GM18519 (cell line): ENCODE measurements around the gene ZNF732.
"Not testable (repeated sequence)": the region's sequence is repeated elsewhere in the genome, so short reads cannot be mapped to it uniquely, and the experiment has no call there.

ENCODE experiments used
- ATAC-seq: cut with Tn5 transposase; IDR thresholded peaks from one replicate; pipeline ENCODE4 v1.9.1; 2021; ENCODE audit warnings: mild to moderate bottlenecking, moderate library complexity; ENCODE audit not compliant: unreplicated experiment, low FRiP score

The ZNF732 gene

DNA sequence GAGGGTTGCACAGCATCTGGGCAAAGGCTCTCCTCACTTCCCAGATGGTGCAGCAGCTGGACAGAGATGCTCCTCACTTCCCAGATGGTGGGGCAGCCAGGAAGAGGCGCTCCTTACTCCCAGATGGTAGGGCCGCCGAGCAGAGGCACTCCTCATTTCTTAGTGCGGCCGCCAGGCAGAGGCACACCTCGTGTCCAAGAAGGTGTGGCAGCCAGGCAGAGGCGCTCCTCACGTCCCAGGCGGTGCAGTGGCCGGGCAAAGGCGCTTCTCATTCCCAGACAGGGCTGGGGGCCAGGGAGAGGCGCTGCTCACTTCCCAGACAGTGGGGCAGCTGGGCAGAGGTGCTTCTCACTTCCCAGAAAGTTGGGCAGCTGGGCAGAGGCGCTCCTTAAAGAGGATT lies 48.8 kb downstream of the ZNF732 start:
- ATAC-seq, result no peak

DNA sequence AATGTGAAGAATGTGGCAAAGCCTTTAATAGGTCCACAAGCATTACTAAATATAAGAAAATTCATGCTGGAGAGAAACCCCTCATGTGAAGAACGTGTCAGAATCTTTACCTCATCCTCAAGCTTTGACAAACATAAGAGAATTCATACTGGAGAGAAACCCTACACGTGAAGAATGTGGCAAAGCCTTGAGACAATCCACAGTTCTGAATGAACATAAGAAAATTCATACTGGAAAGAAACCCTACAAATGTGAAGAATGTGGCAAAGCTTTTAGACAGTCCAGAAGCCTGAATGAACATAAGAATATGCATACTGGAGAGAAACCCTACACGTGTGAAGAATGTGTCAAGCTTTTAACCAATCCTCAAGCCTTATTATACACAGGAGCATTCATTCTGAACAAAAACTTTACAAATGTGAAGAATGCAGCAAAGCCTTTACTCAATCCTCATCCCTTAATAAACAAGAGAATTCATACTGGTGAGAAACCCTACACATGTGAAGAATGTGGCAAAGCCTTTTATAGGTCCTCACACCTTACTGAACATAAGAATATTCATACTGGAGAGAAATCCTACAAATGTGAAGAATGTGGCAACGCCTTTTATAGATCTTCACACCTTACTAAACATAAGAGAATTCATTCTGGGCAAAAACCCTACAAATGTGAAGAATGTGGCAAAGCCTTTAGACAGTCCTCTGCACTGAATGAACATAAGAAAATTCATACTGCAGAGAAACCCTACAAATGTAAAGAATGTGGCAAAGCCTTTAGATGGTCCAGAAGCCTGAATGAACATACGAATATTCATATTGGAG lies 51.1 kb downstream of the ZNF732 start:
- no peak for ATAC-seq

DNA sequence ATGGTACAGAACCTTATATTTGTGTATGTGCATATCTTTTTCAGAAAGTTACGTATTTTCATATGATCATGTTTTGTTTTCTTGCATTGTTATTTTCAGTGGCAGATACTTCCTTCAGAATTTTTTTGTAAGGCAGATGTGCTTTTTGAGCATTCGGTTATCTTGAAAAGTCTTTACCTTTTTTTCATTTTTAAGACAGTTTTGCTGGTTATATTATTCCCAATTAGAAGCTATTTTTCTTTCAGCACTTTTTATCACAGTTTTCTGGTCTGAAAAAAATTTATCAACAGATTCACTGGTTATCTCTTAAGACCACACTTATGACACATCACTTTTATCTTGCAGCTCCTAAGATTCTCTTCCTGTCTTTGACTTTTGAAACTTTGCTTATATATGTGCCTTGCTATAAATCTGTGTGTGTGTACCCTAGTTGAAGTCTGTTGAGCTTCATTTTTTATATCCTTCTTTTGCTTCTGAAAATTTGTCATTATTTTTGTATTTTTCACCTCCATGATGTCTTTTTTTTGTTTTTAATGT lies 53.1 kb downstream of the ZNF732 start:
- ATAC-seq, result no peak

DNA sequence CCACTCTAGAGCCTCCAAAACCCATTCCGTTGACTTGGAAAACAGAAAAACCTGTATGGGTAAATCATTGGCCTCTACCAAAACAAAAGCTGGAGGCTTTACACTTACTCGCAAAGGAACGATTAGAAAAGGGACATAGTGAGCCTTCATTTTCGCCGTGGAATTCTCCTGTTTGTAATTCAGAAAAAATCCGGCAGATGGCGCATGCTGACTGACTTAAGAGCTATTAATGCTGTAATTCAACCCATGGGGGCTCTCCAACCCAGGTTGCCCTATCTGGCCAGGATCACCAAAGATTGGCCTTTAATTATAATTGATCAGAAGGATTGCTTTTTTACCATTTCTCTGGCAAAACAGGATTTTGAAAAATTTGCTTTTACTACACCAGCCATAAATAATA lies 60.8 kb downstream of the ZNF732 start:
- ATAC-seq, result no peak

DNA sequence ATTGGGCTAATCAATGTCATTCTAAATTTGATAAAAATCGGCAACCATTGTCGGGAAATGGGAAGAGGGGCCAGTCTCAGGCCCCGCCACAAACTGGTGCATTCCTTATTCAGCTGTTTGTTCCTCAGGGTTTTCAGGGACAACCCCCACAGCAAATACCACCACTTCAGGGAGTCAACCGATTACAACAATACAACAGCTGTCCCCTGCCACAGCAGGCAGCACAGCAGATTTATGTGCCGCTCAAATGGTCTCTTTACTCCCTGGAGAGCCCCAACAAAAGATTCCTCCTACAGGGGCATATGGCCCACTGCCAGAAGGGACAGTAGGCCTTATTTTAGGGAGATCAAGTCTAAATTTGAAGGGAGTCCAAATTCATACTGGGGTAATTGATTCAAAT lies 61.8 kb downstream of the ZNF732 start:
- no peak for ATAC-seq

DNA sequence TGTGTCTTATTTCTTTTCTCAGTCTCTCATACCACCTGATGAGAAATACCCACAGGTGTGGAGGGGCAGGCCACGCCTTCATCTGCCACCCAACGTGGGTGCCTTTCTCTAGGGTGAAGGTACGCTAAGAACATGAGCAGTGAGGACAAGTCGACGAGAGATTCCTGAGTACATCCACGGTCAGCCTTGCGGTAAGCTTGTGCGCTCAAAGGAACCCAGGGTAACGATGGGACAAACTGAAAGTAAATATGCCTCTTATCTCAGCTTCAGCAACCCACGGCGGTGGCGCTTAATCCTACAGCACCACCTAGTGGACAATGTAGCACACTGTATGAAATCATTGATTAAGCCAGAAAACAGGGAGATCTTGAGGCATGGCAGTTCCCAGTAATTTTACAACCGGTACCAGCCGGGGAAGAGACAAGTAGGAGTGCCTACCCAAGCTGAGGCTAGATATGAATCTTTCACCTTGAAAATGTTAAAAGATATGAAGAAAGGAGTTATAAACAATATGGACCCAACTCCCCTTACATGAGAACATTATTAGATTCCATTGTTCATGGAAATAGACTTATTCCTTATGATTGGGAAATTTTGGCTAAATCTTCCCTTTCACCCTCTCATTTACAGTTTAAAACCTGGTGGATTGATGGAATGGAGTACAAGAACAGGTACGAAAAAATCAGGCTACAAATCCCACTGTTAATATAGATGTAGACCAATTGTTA lies 63.0 kb downstream of the ZNF732 start:
- no peak for ATAC-seq

DNA sequence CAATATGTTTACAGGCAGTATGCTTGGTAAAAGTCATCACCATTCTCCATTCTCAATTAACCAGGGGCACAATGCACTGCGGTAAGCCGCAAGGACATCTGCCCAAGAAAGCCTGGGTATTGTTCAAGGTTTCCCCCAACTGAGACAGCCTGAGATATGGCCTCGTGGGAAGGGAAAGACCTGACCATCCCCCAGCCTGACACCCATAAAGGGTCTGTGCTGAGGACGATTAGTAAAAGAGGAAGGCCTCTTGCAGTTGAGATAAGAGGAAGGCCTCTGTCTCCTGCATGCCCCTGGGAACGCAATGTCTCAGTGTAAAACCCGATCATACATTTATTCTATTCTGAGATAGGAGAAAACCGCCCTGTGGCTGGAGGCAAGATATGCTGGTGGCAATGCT lies 63.9 kb downstream of the ZNF732 start:
- ATAC-seq, result not testable (repeated sequence)

DNA sequence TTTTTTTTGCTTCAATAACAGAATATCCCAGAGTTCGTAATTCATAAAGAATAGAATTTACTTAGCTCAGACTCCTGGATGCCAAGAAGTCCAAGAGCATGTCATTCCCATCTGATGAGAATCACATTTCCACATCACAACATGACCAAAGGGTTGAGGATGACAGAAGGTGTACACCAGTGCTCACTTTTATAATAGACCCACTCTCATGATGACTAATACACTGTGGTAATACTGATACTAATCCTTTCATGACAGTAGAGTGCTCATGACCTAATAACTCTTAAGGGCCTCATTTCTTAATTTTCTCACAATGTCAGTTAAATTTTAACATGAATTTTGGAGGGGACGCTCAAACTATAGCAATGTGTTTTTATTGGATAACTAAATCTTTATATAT lies 69.2 kb downstream of the ZNF732 start:
- ATAC-seq, result no peak

DNA sequence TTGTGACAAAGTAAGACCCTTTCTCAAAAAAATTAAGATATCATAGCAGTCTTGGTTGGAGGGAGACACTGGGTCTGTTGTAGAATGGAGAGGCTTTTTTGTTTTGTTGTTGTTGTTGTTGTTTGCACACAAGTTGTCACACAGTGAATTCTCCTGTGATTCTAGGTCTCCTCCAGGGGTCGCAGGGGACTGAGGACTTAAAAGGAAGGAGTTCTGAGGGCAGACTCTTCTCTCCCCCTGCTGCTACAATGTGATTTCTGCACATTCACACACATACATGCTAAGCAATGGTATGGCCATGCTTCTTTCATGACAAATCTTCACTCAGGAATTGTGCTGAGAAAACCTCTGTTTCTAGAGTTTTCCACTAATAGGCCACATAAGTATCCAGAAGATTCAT lies 71.1 kb downstream of the ZNF732 start:
- ATAC-seq, result no peak

DNA sequence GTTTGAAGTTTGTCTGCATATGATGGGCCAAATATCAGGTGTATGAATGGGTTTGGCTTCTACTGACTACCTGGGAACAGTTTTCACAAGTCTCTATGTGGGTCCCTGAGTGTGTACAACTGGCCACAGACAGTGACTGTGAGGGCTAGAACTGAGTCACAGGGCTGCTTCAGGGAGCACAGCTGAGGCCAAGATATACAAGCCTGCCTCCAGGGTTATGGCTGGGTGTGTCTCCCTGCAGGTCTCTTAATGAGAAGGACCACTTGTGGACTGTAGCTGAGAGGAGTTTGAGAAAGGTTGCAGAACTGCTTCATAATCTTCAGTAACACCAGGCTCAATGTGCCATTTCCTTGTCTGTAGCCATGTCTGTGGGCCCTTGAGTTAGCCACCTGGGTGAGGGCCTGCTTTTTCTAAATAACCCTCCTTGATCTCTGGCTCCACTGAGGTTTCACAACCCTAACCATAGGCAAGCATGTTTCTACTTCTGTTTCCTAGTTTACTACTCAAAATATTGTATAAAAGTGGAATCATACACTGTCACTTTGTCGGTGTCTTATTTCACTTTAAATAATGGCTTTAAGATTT lies 81.3 kb downstream of the ZNF732 start:
- no peak for ATAC-seq
